Measurements from ENCODE around the gene EXOG. TPM values are rescaled to one million over a fixed set of nuclear protein-coding genes. Genes with fewer than 3 reads are reported as not detected.

EXOG gene
- total and polyA plus RNA-seq, 11 donors = 18.3 to 35.9 (median 25.0) TPM

- TF ChIP-seq CTCF (IDR thresholded peaks at IDR 0.05) (no peak), POLR2A (IDR thresholded peaks at IDR 0.05) (no peak)
- peaks cover 0 to 24% (median 10%) of the 10 kb centered on the region in 12 donors for H3K9me3 ChIP-seq
- DNase-seq = no peak
- no peaks in the 10 kb centered on the region for H3K36me3 ChIP-seq
- no peak overlapping the region for H3K27ac ChIP-seq
- H3K27me3 ChIP-seq = no peaks in the 10 kb centered on the region
- H3K4me3 ChIP-seq = no peak overlapping the region
- no peak for ATAC-seq
- peaks cover 0 to 25% (median 10%) of the 10 kb centered on the region in 12 donors for H3K4me1 ChIP-seq
- intact Hi-C loops (cut with DNase I) = loop anchor here in 7 of 10 donors (10.0 kb wide), 6 partner anchors 78 to 468 kb away; partner anchors contain the start of genes ACAA1 (in 2 of the 7) and MYD88 (in 2 of the 7)
- WGBS, 4 donors = 86 to 100% (median 89%) methylated on average over 1 of the region's 1 CpG
These were observed 23.8 kb upstream of the EXOG start for GRCh38 chr3:38472342-38472741.

- 64 to 83% (median 74%) methylated on average over 2 of the region's 2 CpGs for WGBS, 4 donors
- Histone ChIP-seq H3K4me3 (no peak overlapping the region), H3K27me3 (no peaks in the 10 kb centered on the region), H3K36me3 (peaks cover 0 to 6% (median 0%) of the 10 kb centered on the region in 9 donors), H3K4me1 (peaks cover 0 to 25% (median 10%) of the 10 kb centered on the region in 12 donors), H3K27ac (no peak overlapping the region), H3K9me3 (peaks cover 0 to 24% (median 10%) of the 10 kb centered on the region in 12 donors)
- peak in 2 of 4 donors; percentile 43 to 53 for ATAC-seq
- TF ChIP-seq POLR2A (IDR thresholded peaks at IDR 0.05) (no peak), CTCF (IDR thresholded peaks at IDR 0.05) (no peak)
- intact Hi-C loops (cut with DNase I) = loop anchor here in 7 of 10 donors (10.0 kb wide), 6 partner anchors 78 to 468 kb away; partner anchors contain the start of genes ACAA1 (in 2 of the 7) and MYD88 (in 2 of the 7)
- no peak for DNase-seq
These were observed 22.9 kb upstream of the EXOG start for GRCh38 chr3:38473229-38473628.

- WGBS, 4 donors = 89 to 95% (median 92%) methylated on average over 4 to 7 of the region's 7 CpGs
- DNase-seq = no peak
- Histone ChIP-seq H3K9me3 (peaks cover 0 to 8% (median 2%) of the 10 kb centered on the region in 12 donors), H3K36me3 (peaks cover 0 to 16% (median 10%) of the 10 kb centered on the region in 9 donors), H3K4me3 (no peak overlapping the region), H3K4me1 (peaks cover 0 to 22% (median 10%) of the 10 kb centered on the region in 12 donors), H3K27ac (no peak overlapping the region), H3K27me3 (no peaks in the 10 kb centered on the region)
- ATAC-seq = no peak
- intact Hi-C loops (cut with DNase I) = loop anchor here in 8 of 10 donors (5.0 to 10.0 kb wide), 9 partner anchors 80 to 473 kb away; partner anchors contain the start of genes ACAA1 (in 2 of the 8), MYD88 (in 2 of the 8) and XYLB (in 1 of the 8)
- TF ChIP-seq CTCF (IDR thresholded peaks at IDR 0.05) (no peak), POLR2A (IDR thresholded peaks at IDR 0.05) (no peak)
These were observed 21.1 kb upstream of the EXOG start for GRCh38 chr3:38474928-38475605.

- WGBS, 4 donors = 93 to 97% (median 95%) methylated on average over 5 to 6 of the region's 6 CpGs
- intact Hi-C loops (cut with DNase I) = loop anchor here in 8 of 10 donors (5.0 to 10.0 kb wide), 9 partner anchors 81 to 473 kb away; partner anchors contain the start of genes ACAA1 (in 2 of the 8), MYD88 (in 2 of the 8) and XYLB (in 1 of the 8)
- Histone ChIP-seq H3K27me3 (no peaks in the 10 kb centered on the region), H3K27ac (no peak overlapping the region), H3K4me1 (peaks cover 0 to 22% (median 10%) of the 10 kb centered on the region in 12 donors), H3K36me3 (peaks cover 0 to 22% (median 17%) of the 10 kb centered on the region in 9 donors), H3K9me3 (peaks cover 0 to 1% (median 0%) of the 10 kb centered on the region in 12 donors), H3K4me3 (no peak overlapping the region)
- DNase-seq (no peak), ATAC-seq (no peak)
- TF ChIP-seq CTCF (IDR thresholded peaks at IDR 0.05) = no peak
- no peak for TF ChIP-seq POLR2A (IDR thresholded peaks at IDR 0.05)
These were observed 20.4 kb upstream of the EXOG start for GRCh38 chr3:38475716-38476115.
